Smooth muscle cell of the brain vasculature (primary cell): Measurements from ENCODE around the gene ESRP2.
A peak's percentile ranks its signal among the peaks of the same experiment; 100 is the strongest.

ENCODE experiments used
- DNase-seq: peaks from one replicate; pipeline ENCODE4 v3.0.0-alpha.2; 2012; ENCODE audit warnings: low read depth, low spot score

ESRP2 gene

GRCh38 chr16:68263559-68264127 lies 27.7 kb upstream of the ESRP2 start:
- no peak for DNase-seq

- DNase-seq: no peak
Observed at GRCh38 chr16:68259007-68259825, 23.3 kb upstream of the ESRP2 start.

GRCh38 chr16:68257906-68258800 lies 22.2 kb upstream of the ESRP2 start:
- no peak for DNase-seq

GRCh38 chr16:68257251-68257905 lies 21.5 kb upstream of the ESRP2 start:
- no peak for DNase-seq

DNA sequence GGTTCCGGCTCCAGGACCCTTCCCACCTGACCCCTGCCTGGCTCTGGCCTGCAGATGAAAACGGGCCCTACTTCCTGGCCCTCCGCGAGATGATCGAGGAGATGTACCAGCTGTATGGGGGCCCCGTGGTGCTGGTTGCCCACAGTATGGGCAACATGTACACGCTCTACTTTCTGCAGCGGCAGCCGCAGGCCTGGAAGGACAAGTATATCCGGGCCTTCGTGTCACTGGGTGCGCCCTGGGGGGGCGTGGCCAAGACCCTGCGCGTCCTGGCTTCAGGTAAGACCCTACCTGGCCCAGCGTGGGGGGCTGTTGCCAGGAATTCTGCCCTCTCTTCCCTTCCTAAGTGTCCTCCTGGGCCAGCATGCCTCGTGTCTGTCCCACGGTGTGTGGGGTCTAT lies 19.8 kb upstream of the ESRP2 start:
- no peak for DNase-seq

DNA sequence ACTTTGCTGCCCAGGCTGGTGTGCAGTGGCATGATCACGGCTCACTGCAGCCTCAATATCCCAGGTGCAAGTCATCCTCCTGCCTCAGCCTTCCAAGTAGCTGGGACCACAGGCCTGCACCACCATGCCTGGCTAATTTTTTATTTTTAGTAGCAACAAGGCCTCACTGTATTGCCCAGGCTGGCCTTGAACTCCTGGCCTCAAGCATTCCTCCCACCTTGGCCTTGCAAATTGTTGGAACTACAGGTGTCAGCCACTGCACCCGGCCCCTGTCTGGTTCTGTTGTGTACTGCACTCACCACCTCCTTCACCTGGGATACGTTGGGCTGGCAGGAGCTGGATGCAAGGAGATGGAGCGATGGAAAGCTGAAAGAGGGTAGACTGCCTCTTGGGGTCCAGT lies 17.8 kb upstream of the ESRP2 start:
- no peak for DNase-seq

DNA sequence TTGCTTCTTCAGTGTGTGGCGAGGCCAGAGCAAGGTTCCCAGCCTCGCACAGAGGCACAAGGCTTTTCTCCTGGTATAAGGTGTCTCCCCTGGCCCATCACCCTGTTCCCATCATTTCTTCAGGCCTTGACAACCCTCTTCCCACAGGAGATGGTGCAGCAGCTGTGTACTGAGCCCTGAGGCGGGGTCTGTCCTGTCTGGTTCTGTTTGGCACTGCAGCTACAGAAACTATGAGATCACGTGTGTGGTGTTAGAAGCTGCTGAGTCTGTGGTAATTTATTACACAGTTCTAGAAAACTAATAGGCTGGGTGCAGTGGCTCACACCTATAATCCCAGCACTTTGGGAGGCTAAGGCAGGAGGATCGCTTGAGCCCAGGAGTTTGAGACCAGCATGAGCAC lies 16.5 kb upstream of the ESRP2 start:
- no peak for DNase-seq

DNA sequence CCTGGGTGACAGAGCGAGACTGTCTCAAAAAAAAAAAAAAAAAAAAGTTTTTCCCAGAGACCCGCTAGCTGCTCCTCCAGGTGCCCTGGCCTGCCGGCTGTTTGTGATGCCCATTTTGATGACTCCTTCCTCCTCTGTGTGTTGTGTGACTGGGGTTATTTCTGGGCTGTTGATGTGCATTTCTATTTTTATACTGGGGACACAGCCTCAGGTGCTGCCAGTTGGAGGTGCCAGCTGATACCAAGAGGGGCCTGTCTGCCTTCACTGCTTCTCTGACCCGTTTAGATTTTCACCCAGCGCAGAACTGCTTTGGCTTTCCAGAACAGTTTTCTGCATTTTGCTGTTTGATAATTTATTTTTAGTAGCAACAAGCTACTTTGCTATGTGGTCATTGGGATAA lies 15.9 kb upstream of the ESRP2 start:
- no peak for DNase-seq

GRCh38 chr16:68250951-68251350 lies 15.0 kb upstream of the ESRP2 start:
- DNase-seq: no peak

- no peak for DNase-seq
Observed at GRCh38 chr16:68249371-68249770, 13.4 kb upstream of the ESRP2 start.

GRCh38 chr16:68247932-68248331 lies 12.0 kb upstream of the ESRP2 start:
- no peak for DNase-seq

GRCh38 chr16:68247400-68247799 lies 11.5 kb upstream of the ESRP2 start:
- no peak for DNase-seq

GRCh38 chr16:68246666-68247065 lies 10.7 kb upstream of the ESRP2 start:
- no peak for DNase-seq

DNA sequence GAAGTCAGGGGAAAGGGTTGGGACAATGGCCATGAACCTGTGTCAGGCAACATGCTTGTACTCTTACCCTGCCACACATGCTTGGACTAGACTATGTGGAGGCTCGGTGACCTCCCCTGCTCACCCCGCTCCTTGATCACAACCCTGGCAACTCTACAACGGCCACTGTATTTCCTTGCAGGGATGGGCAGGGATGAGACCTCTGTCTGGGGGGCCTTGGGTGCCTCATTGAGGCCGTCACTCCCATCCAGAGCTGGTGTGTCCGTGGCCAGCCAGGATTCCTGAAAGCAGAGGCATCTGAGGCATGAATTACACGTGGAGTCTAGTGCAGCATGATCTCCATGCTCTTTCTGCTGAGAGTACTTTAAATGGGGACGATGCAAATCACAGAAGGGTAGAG lies 10.2 kb upstream of the ESRP2 start:
- DNase-seq: no peak

DNA sequence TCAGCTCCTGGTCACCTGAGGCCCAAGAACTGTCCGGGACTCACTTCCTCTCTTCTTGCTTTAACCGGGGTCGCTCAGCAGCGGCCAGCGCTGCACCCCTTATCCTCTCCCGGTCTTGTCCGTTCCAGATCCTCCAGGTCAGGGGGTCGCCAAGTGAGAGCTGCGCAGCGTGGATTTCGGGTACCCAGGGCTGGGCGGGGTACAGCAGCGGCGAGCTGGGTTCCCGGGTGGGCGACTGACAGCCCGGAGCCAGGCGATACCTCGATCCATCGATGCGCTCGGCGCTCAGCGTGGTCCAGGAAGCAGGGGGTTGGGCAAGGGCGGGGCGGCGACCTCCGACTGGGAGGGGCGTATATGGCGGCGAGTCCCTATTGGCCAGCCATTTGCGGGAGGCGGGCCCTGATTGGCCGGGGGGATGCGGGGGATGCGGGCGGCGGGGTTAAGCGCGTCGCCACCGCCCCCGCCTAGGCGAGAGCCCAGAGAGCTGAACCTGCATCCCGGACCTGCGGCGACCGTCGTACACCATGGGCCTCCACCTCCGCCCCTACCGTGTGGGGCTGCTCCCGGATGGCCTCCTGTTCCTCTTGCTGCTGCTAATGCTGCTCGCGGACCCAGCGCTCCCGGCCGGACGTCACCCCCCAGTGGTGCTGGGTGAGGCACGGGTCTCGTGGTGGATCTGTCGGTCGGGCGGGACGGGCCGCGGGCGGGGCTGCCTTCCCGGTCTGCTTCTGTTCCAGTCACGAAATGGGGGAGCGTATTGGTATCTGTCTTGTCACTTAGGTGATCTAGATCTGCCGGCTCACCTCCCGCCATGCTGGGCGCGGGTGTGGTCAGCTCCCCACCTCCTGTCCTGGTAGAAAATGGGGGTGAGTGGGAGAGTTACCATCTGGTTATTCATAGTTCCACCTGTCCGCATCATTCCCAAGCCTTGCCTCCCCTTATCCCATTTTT lies 9.3 kb upstream of the ESRP2 start, which contains the start of gene PLA2G15:
Gene PLA2G15, plus strand, starts transcription at position 471 of the 951 bp plus-strand sequence. Its CDS starts 54 bp downstream, at position 525.
- DNase-seq: peak; percentile 80

GRCh38 chr16:68244481-68244902 lies 8.6 kb upstream of the ESRP2 start:
- DNase-seq: no peak

DNA sequence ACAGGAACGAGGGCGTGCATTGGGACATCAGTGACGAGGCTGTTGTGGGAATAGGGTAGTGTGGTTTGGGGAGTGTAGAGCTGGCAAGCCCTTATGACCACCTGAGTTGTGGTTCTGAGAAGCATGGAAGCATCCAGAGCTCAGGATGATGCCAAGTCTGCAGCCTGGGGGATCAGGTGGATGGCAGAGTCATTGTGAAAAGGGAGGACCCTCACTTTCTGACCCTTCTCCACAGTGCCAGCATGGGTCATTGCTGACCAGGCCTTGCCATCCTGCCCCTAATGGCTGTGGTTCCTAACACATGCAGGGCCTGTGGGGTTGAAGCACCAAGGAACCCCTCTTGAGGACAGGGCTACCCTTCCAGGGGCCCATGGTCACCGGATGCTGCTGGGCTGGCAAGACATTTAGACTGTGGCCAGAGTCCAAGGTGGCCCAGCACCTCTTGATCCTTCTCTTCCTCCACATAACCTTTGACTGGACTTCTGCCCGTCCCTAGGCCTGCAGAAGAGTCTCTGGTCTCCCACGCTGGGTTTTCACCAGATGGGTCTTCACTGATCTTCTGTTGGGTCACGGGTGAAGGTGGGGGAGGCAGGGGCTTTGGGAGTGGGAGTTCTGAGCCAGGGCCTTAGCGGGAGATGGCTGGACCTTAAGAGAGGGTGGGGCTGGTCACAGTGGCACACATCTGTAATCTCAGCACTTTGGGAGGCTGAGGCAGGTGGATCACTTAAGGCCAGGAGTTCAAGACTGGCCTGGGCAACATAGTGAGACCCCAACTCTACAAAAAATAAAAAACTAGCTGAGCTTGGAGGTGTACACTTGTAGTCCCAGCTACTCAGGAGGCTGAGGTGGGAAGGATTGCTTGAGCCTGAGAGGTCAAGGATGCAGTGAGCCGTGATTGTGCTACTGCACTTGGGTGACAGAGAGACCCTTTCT lies 7.3 kb upstream of the ESRP2 start:
- no peak for DNase-seq

GRCh38 chr16:68242085-68242484 lies 6.2 kb upstream of the ESRP2 start:
- DNase-seq: no peak

DNA sequence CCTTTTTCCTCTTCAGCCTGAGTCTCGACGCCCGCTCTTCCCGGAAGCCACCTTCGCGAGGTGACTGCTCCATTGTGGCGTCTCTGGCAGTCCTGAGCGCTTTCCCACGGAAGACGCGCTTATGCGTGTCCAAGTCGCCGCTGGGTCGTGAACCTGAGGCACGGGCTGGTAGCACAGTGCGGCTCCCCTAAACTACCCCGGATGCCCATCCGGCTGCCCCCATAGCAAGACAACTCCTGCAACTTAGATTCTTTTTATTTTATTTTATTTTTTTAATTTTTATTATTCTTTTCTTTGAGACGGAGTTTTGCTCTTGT lies 2.1 kb upstream of the ESRP2 start:
- DNase-seq: no peak
